H1 (cell line): Measurements from ENCODE around the gene SLC12A8. TPM values are rescaled to one million over a fixed set of nuclear protein-coding genes. Genes with fewer than 3 reads are reported as not detected.

Experiments
- CTCF ChIA-PET: fragments of 300-600 bp; sonication (Branson Sonifier 250); formaldehyde crosslinking; loops from one replicate; lab custom pipeline; 2021; ENCODE audit not compliant: partially characterized antibody; lab: Charles Lee
- POLR2A ChIA-PET: fragments of 300-600 bp; sonication (Branson Sonifier 250); formaldehyde crosslinking; loops from one replicate; lab custom pipeline; 2021; ENCODE audit warnings: inconsistent platforms; ENCODE audit not compliant: partially characterized antibody; lab: Charles Lee
- DNase-seq, 2 experiments: peaks; one replicate each; pipeline versions ENCODE4 v3.0.0 to v3.0.0-alpha.2; 2010 to 2022; ENCODE audit warnings: low spot score in 2 of 2, low read depth in 1 of 2, mixed read lengths in 1 of 2
- FAIRE-seq: peaks from 2 replicates; lab custom pipeline; 2011; peaks lifted over from hg19 to GRCh38; lab: Jason Lieb, UNC
- H2AFZ ChIP-seq: 2 replicates; pipeline ENCODE4 v1.8.1; 2012; ENCODE audit warnings: low read length, inconsistent platforms
- H2AK5ac ChIP-seq: 2 replicates; pipeline ENCODE4 v1.6.1; 2013; ENCODE audit warnings: low read depth, low read length
- H2BK120ac ChIP-seq: replicated peaks from 2 replicates; pipeline ENCODE3; 2013; ENCODE audit warnings: low read depth, low read length, inconsistent platforms
- H2BK12ac ChIP-seq: 2 replicates; pipeline ENCODE4 v1.6.1; 2013; ENCODE audit warnings: low read depth, low read length
- H2BK15ac ChIP-seq: 2 replicates; pipeline ENCODE4 v1.6.1; 2013; ENCODE audit warnings: low read length
- H2BK20ac ChIP-seq: 2 replicates; pipeline ENCODE4 v1.6.1; 2013; ENCODE audit warnings: low read length
- H2BK5ac ChIP-seq: 2 replicates; pipeline ENCODE4 v1.6.1; 2013; ENCODE audit warnings: low read depth, low read length
- H3K14ac ChIP-seq: 2 replicates; pipeline ENCODE4 v1.6.1; 2013; ENCODE audit warnings: inconsistent platforms; ENCODE audit not compliant: insufficient read length
- H3K18ac ChIP-seq: 2 replicates; pipeline ENCODE4 v1.6.1; 2013; ENCODE audit warnings: low read length; ENCODE audit errors: extremely low read depth
- H3K23ac ChIP-seq: 2 replicates; pipeline ENCODE4 v1.6.1; 2013; ENCODE audit warnings: inconsistent platforms; ENCODE audit not compliant: insufficient read length
- H3K23me2 ChIP-seq: 2 replicates; pipeline ENCODE4 v1.6.1; 2013; ENCODE audit warnings: low read depth, low read length
- H3K27ac ChIP-seq: 2 replicates; pipeline ENCODE4 v1.6.1; 2011; ENCODE audit warnings: low read depth, low read length, inconsistent platforms
- H3K27me3 ChIP-seq, 4 experiments: replicated peaks in 1 of 4; 1 replicate in 1 of 4; 2 replicates in 3 of 4; pipeline versions ENCODE4 v1.6.1 to v1.8.1; 2011 to 2013; ENCODE audit warnings: low read length in 3 of 4, mild to moderate bottlenecking in 3 of 4, inconsistent platforms in 2 of 4, mixed read lengths in 2 of 4, moderate library complexity in 1 of 4; ENCODE audit not compliant: control insufficient read depth in 3 of 4, insufficient read depth in 3 of 4; ENCODE audit errors: extremely low read depth in 1 of 4
- H3K36me3 ChIP-seq, 4 experiments: 2 replicates each; pipeline versions ENCODE4 v1.6.1 to v1.8.1; 2011 to 2013; ENCODE audit warnings: mild to moderate bottlenecking in 4 of 4, low read length in 3 of 4, moderate library complexity in 2 of 4, control low read depth in 1 of 4, inconsistent platforms in 1 of 4; ENCODE audit not compliant: insufficient read depth in 4 of 4, control insufficient read depth in 2 of 4
- H3K4ac ChIP-seq: replicated peaks from 2 replicates; pipeline ENCODE3; 2013; ENCODE audit warnings: low read length, low read depth, mixed read lengths, inconsistent platforms; ENCODE audit not compliant: insufficient read length
- H3K4me1 ChIP-seq, 4 experiments: replicated peaks in 1 of 4; 1 replicate in 1 of 4; 2 replicates in 3 of 4; pipeline versions ENCODE4 v1.6.1 to v1.8.1; 2011 to 2013; ENCODE audit warnings: low read length in 3 of 4, inconsistent platforms in 2 of 4, mixed read lengths in 1 of 4; ENCODE audit not compliant: insufficient read depth in 4 of 4, control insufficient read depth in 3 of 4
- H3K4me2 ChIP-seq, 2 experiments: 2 replicates each; pipeline versions ENCODE4 v1.6.1 to v1.8.1; 2011 to 2013; ENCODE audit warnings: low read depth in 2 of 2, low read length in 2 of 2, control low read depth in 1 of 2, inconsistent platforms in 1 of 2, mild to moderate bottlenecking in 1 of 2; ENCODE audit not compliant: insufficient read depth in 1 of 2
- H3K4me3 ChIP-seq, 4 experiments: fragments of 200-600, 300-600 bp in 1 of 4; sonication (generic), shearing (Covaris generic), sonication (Bioruptor Twin) in 1 of 4; 2 replicates each; pipeline versions ENCODE4 v1.5.1 to v1.8.1; 2011 to 2016; ENCODE audit warnings: low read length in 4 of 4, low read depth in 3 of 4, control low read depth in 2 of 4, inconsistent platforms in 2 of 4, mild to moderate bottlenecking in 2 of 4, mixed read lengths in 1 of 4, moderate library complexity in 1 of 4; ENCODE audit not compliant: insufficient read depth in 2 of 4; ENCODE audit errors: extremely low read depth in 1 of 4
- H3K56ac ChIP-seq: replicated peaks from 2 replicates; pipeline ENCODE3; 2013; ENCODE audit warnings: low read depth, mild to moderate bottlenecking, mixed read lengths, low read length, inconsistent platforms; ENCODE audit not compliant: insufficient read length
- H3K79me1 ChIP-seq: 2 replicates; pipeline ENCODE4 v1.6.1; 2013; ENCODE audit warnings: low read depth, low read length, control low read depth
- H3K79me2 ChIP-seq, 2 experiments: 2 replicates each; pipeline versions ENCODE4 v1.6.1 to v1.8.1; 2012 to 2013; ENCODE audit warnings: low read length in 2 of 2, mild to moderate bottlenecking in 2 of 2, inconsistent platforms in 1 of 2; ENCODE audit not compliant: insufficient read depth in 2 of 2, control insufficient read depth in 1 of 2
- H3K9ac ChIP-seq, 4 experiments: replicated peaks in 1 of 4; 1 replicate in 1 of 4; 2 replicates in 3 of 4; pipeline versions ENCODE4 v1.6.1 to v1.8.1; 2011 to 2013; ENCODE audit warnings: low read depth in 3 of 4, low read length in 3 of 4, control low read depth in 2 of 4, mild to moderate bottlenecking in 2 of 4, moderate library complexity in 2 of 4, inconsistent platforms in 1 of 4; ENCODE audit errors: extremely low read depth in 1 of 4
- H3K9me3 ChIP-seq, 2 experiments: 2 replicates each; pipeline versions ENCODE4 v1.6.1 to v1.8.1; 2012 to 2013; ENCODE audit warnings: mild to moderate bottlenecking in 2 of 2, moderate library complexity in 2 of 2, control low read depth in 1 of 2, inconsistent platforms in 1 of 2, low read depth in 1 of 2, low read length in 1 of 2, mixed read lengths in 1 of 2; ENCODE audit not compliant: insufficient read depth in 2 of 2
- H4K20me1 ChIP-seq, 2 experiments: replicated peaks in 1 of 2; 2 replicates each; pipeline versions ENCODE3 to v1.8.1; 2011 to 2013; ENCODE audit warnings: inconsistent platforms in 2 of 2, low read length in 2 of 2, mild to moderate bottlenecking in 1 of 2; ENCODE audit not compliant: insufficient read depth in 2 of 2, control insufficient read depth in 1 of 2
- H4K5ac ChIP-seq: 2 replicates; pipeline ENCODE4 v1.6.1; 2013; ENCODE audit warnings: low read length, low read depth, mixed read lengths, inconsistent platforms; ENCODE audit not compliant: insufficient read length
- H4K8ac ChIP-seq: 2 replicates; pipeline ENCODE4 v1.8.0; 2013; ENCODE audit warnings: mild to moderate bottlenecking, moderate library complexity, low read length, inconsistent platforms; ENCODE audit not compliant: insufficient read depth; ENCODE audit errors: extremely low read depth
- H4K91ac ChIP-seq: replicated peaks from 2 replicates; pipeline ENCODE3; 2013; ENCODE audit warnings: low read length, mixed read lengths, inconsistent platforms; ENCODE audit not compliant: insufficient read length
- CREB1 ChIP-seq: IDR thresholded peaks from 2 replicates; pipeline ENCODE4 v1.6.1; 2012; ENCODE audit warnings: inconsistent platforms
- HDAC6 ChIP-seq: IDR thresholded peaks from one replicate; pipeline ENCODE4 v1.7.1; 2012; ENCODE audit warnings: low read depth, mild to moderate bottlenecking, inconsistent platforms, low read length, moderate library complexity
- POLR2AphosphoS5 ChIP-seq: IDR thresholded peaks from 2 replicates; pipeline ENCODE4 v1.6.1; 2011; ENCODE audit warnings: low read depth, low read length
- SAP30 ChIP-seq: fragments of 300-600 bp; sonication (generic); IDR thresholded peaks from 2 replicates; pipeline ENCODE4 v1.7.1; 2012; ENCODE audit warnings: low read length, moderate library complexity, mild to moderate bottlenecking, inconsistent platforms; ENCODE audit not compliant: insufficient read depth, insufficient replicate concordance
- USF2 ChIP-seq: IDR thresholded peaks from 2 replicates; pipeline ENCODE4 v1.6.1; 2011; ENCODE audit warnings: low read length, improper control_type of control experiment
- WGBS, 2 experiments: shearing (Covaris generic) in 1 of 2; methylation state at CpG; one replicate each; pipeline versions ENCODE4 v1.1.6 to v1.1.7; 2013 to 2015; ENCODE audit warnings: low lambda C conversion rate in 2 of 2, mixed read lengths in 2 of 2, inconsistent platforms in 1 of 2, low coverage in 1 of 2, missing lambda C conversion rate in 1 of 2; ENCODE audit not compliant: insufficient replicate concordance in 2 of 2, insufficient coverage in 1 of 2, insufficient read length in 1 of 2; ENCODE audit errors: extremely low coverage in 1 of 2, missing lambda C conversion rate in 1 of 2; 5-methylcytosine and 5-hydroxymethylcytosine counted together
- polyA plus RNA-seq, 7 experiments: library from polyadenylated mRNA; depleted of rRNA in 3 of 7; stranded (reverse) in 5 of 7; unstranded in 2 of 7; fragments of >200 nt in 5 of 7; fragments of 200-250 nt in 2 of 7; gene quantifications; 1 replicate in 5 of 7; 2 replicates in 1 of 7; 4 replicates in 1 of 7; pipeline versions ENCODE4 v1.2.1 to v1.2.3, GENCODE V29; 2011 to 2013; ENCODE audit warnings: missing spikeins in 2 of 7, mixed read lengths in 2 of 7
- total RNA-seq: library from RNA; stranded (reverse); fragmentation: NEBNext Ultra II Directional; extraction: Animal tissue kit (Norgen Biotek cat#: 25700); gene quantifications from 2 replicates; pipeline ENCODE4 v1.2.1, GENCODE V29; 2021

SLC12A8 gene
- total and polyA plus RNA-seq, 2 of the 8 experiments (the other 6 are each of a cell fraction or from before 2014, with no cell fraction given), result 13.7 to 14.4 TPM

- Histone ChIP-seq H3K9me3 (no peaks in the 10 kb centered on the region), H4K8ac (no peak overlapping the region; the same call in 1 of the 2 replicates), H2BK120ac (no peak overlapping the region), H3K18ac (no peak overlapping the region), H3K4me1 (peaks cover 11 to 28% (median 21%) of the 10 kb centered on the region in 4 experiments), H3K56ac (no peak overlapping the region), H2BK15ac (no peak overlapping the region), H3K27me3 (peaks cover 0 to 8% (median 5%) of the 10 kb centered on the region in 4 experiments; a peak in 5 of 7 replicates), H3K23ac (no peak overlapping the region), H4K91ac (no peak overlapping the region), H3K9ac (no peak overlapping the region), H4K20me1 (no peaks in the 10 kb centered on the region), H2BK12ac (no peak overlapping the region), H3K79me1 (no peaks in the 10 kb centered on the region), H3K36me3 (no peaks in the 10 kb centered on the region), H2BK20ac (no peak overlapping the region), H2BK5ac (no peak overlapping the region), H2AFZ (no peak overlapping the region), H3K79me2 (no peaks in the 10 kb centered on the region), H3K23me2 (peaks cover 7% of the 10 kb centered on the region; the same call in 1 of the 2 replicates), H2AK5ac (no peak overlapping the region), H3K14ac (no peak overlapping the region), H3K4ac (no peak overlapping the region), H3K27ac (no peak overlapping the region), H4K5ac (no peak overlapping the region), H3K4me2 (no peak overlapping the region), H3K4me3 (no peak overlapping the region)
- ChIA-PET CTCF (interaction anchor here (0.6 to 1.2 kb wide), 4 partner anchors 10 to 32 kb away, joined by 3 to 5 read pairs (median 4); no protein-coding TSS in a partner anchor), POLR2A (no interaction called here)
- 88% methylated on average over 4 of the region's 4 CpGs; no CpG with 5 or more reads in 1 of the 2 experiments for WGBS, 2 experiments
- FAIRE-seq, result no peak
- DNase-seq, result no peak
- TF ChIP-seq CREB1, result no peak
- no peak for TF ChIP-seq USF2
- TF ChIP-seq SAP30, result no peak
- no peak for TF ChIP-seq HDAC6
- no peak for TF ChIP-seq POLR2AphosphoS5
Observed at GRCh38 chr3:125139386-125139785, 73.2 kb downstream of the SLC12A8 start.
